ENCODE results near the gene ATXN2. TPM values are rescaled to one million over a fixed set of nuclear protein-coding genes. Genes with fewer than 3 reads are reported as not detected.

Gene ATXN2
- total and polyA plus RNA-seq, 9 of the 15 experiments (the other 6 are each of a cell fraction or from before 2014, with no cell fraction given), result 16.8 to 67.8 (median 29.3) TPM

GRCh38 chr12:111578276-111578970 lies 20.7 kb downstream of the ATXN2 start (continued):
- TF ChIP-seq TSHZ1 (CRISPR knock-in tag; IDR thresholded peaks at IDR 0.05) (no peak), ATF7 (IDR thresholded peaks at IDR 0.05) (peak; percentile 49; the same call in 1 of the 2 replicates), PTBP1 (IDR thresholded peaks at IDR 0.05; ENCODE audit: low read depth, low read length) (no peak), XRCC5 (IDR thresholded peaks at IDR 0.05; ENCODE audit: low read depth, low read length) (no peak), EP400 (IDR thresholded peaks at IDR 0.05) (no peak; the same call in 1 of the 2 replicates), PREB (CRISPR knock-in tag; IDR thresholded peaks at IDR 0.05) (no peak), NCOA4 (IDR thresholded peaks at IDR 0.05; ENCODE audit: partially characterized antibody) (no peak), ZNF644 (tag; IDR thresholded peaks at IDR 0.05; ENCODE audit: low read depth) (no peak), RBM22 (IDR thresholded peaks at IDR 0.05; ENCODE audit: low read depth, low read length, poor library complexity, severe bottlenecking) (no peak), TRIM24 (IDR thresholded peaks at IDR 0.05) (peak in 1 of 2 experiments; percentile 48; a peak in 2 of 4 replicates), GABPA (tag; conservative IDR thresholded peaks at IDR 0.05; ENCODE audit: low read depth) (peak; percentile 61), ASH1L (IDR thresholded peaks at IDR 0.05; ENCODE audit: borderline replicate concordance, low read depth, partially characterized antibody) (no peak), ZNF551 (CRISPR knock-in tag; IDR thresholded peaks at IDR 0.05) (no peak), CAMTA2 (CRISPR knock-in tag; conservative IDR thresholded peaks at IDR 0.05) (no peak), ZBTB49 (CRISPR knock-in tag; IDR thresholded peaks at IDR 0.05; ENCODE audit: borderline replicate concordance) (no peak), ZNF699 (CRISPR knock-in tag; IDR thresholded peaks at IDR 0.05; ENCODE audit: insufficient replicate concordance) (no peak), ZBTB1 (CRISPR knock-in tag; IDR thresholded peaks at IDR 0.05; ENCODE audit: borderline replicate concordance, low read depth) (no peak)

Measured in K562 (cell line).